Right lobe of liver (tissue), 4 donors: ENCODE data around the gene PAX2.

Experiments
- CTCF ChIP-seq, 4 donors: fragments of 200-600 bp in 3 of 4; fragments of 450-650 bp in 1 of 4; IDR thresholded peaks; one replicate each; pipeline versions ENCODE4 v1.5.1 to v1.8.0; 2016 to 2022; ENCODE audit warnings: antibody characterized with exemption in 4 of 4, mild to moderate bottlenecking in 2 of 4
- POLR2A ChIP-seq: fragments of 450-650 bp; IDR thresholded peaks from one replicate; pipeline ENCODE4 v1.6.1; 2017; ENCODE audit warnings: antibody characterized with exemption, mild to moderate bottlenecking
- donor health status: DM: no; HTN: no; CAD: no.
- donor health status: DM: no; HTN: no; CAD: no.
- donor health status: DM: no; HTN: yes; CAD: no.

- TF ChIP-seq CTCF (IDR thresholded peaks at IDR 0.05) (no peak), POLR2A (no peak)
Measured at GRCh38 chr10:100767422-100767775, 22.0 kb downstream of the PAX2 start.
